ENCODE measurements around the gene CELA2B. TPM values are rescaled to one million over a fixed set of nuclear protein-coding genes. Genes with fewer than 3 reads are reported as not detected.

The CELA2B gene
- total RNA-seq, 2 donors from 2014 or later = not detected

GRCh38 chr1:15525050-15526020 lies 49.4 kb downstream of the CELA2B start:
- H3K4me1 Mint-ChIP-seq = peaks cover 30% of the 10 kb centered on the region
- WGBS, 2 experiments (ENCODE audit: insufficient coverage in 1 of 2, insufficient read length in 1 of 2) = 0 to 2% methylated on average over 13 to 40 of the region's 40 CpGs
- no peaks in the 10 kb centered on the region for H3K27me3 Mint-ChIP-seq (ENCODE audit: insufficient read depth)
- Histone ChIP-seq H3K9ac (ENCODE audit: extremely low read depth, low read length, poor library complexity, severe bottlenecking) (peak overlapping the region; percentile 38), H3K4me1 (ENCODE audit: control insufficient read depth, insufficient read depth, low read length) (no peaks in the 10 kb centered on the region), H3K36me3 (ENCODE audit: control insufficient read depth, insufficient read depth, low read length) (peaks cover 12% of the 10 kb centered on the region), H3K27me3 (ENCODE audit: control insufficient read depth, insufficient read depth, low read length, poor library complexity, severe bottlenecking) (no peaks in the 10 kb centered on the region), H3K4me3 (ENCODE audit: low read length) (peak overlapping the region; percentile 79), H3K9me3 (ENCODE audit: control insufficient read depth, low read length) (no peaks in the 10 kb centered on the region), H3K27ac (ENCODE audit: low read depth, low read length) (no peak overlapping the region)
- peak overlapping the region; percentile 82 for H3K4me3 Mint-ChIP-seq
- peaks cover 7% of the 10 kb centered on the region for H3K36me3 Mint-ChIP-seq (ENCODE audit: low read depth)
- no peaks in the 10 kb centered on the region for H3K9me3 Mint-ChIP-seq
- no peak for TF ChIP-seq CTCF (conservative IDR thresholded peaks at IDR 0.05)
- peak overlapping the region; percentile 100 for H3K27ac Mint-ChIP-seq
- DNase-seq = peak; percentile 66

GRCh38 chr1:15526021-15526489 lies 50.2 kb downstream of the CELA2B start:
- peak overlapping the region; percentile 38 for H3K9ac ChIP-seq (ENCODE audit: extremely low read depth, low read length, poor library complexity, severe bottlenecking)
- Mint-ChIP-seq H3K4me3 (peak overlapping the region; percentile 82), H3K4me1 (peaks cover 30% of the 10 kb centered on the region), H3K27me3 (ENCODE audit: insufficient read depth) (no peaks in the 10 kb centered on the region), H3K27ac (peak overlapping the region; percentile 100), H3K36me3 (ENCODE audit: low read depth) (peaks cover 14% of the 10 kb centered on the region), H3K9me3 (no peaks in the 10 kb centered on the region)
- peak overlapping the region; percentile 42 for H3K27ac ChIP-seq (ENCODE audit: low read depth, low read length)
- no peaks in the 10 kb centered on the region for H3K9me3 ChIP-seq (ENCODE audit: control insufficient read depth, low read length)
- H3K27me3 ChIP-seq (ENCODE audit: control insufficient read depth, insufficient read depth, low read length, poor library complexity, severe bottlenecking) = no peaks in the 10 kb centered on the region
- no peak for DNase-seq
- peaks cover 18% of the 10 kb centered on the region for H3K36me3 ChIP-seq (ENCODE audit: control insufficient read depth, insufficient read depth, low read length)
- WGBS, 2 experiments (ENCODE audit: insufficient coverage in 1 of 2, insufficient read length in 1 of 2) = 0 to 6% methylated on average over 1 to 9 of the region's 9 CpGs
- TF ChIP-seq CTCF (conservative IDR thresholded peaks at IDR 0.05) = no peak
- peak overlapping the region; percentile 79 for H3K4me3 ChIP-seq (ENCODE audit: low read length)
- H3K4me1 ChIP-seq (ENCODE audit: control insufficient read depth, insufficient read depth, low read length) = no peaks in the 10 kb centered on the region

GRCh38 chr1:15526490-15527339 lies 50.8 kb downstream of the CELA2B start, which contains the start of gene DNAJC16:
DNAJC16 (plus strand) TSS chr1:15526848; CDS start chr1:15529106, 2,258 bp downstream.
- Histone ChIP-seq H3K27me3 (ENCODE audit: control insufficient read depth, insufficient read depth, low read length, poor library complexity, severe bottlenecking) (no peaks in the 10 kb centered on the region), H3K9ac (ENCODE audit: extremely low read depth, low read length, poor library complexity, severe bottlenecking) (peak within 1 kb of the TSS; percentile 85), H3K9me3 (ENCODE audit: control insufficient read depth, low read length) (no peaks in the 10 kb centered on the region), H3K4me3 (ENCODE audit: low read length) (peak within 1 kb of the TSS; percentile 93), H3K27ac (ENCODE audit: low read depth, low read length) (peak within 1 kb of the TSS; percentile 91), H3K4me1 (ENCODE audit: control insufficient read depth, insufficient read depth, low read length) (no peaks in the 10 kb centered on the region), H3K36me3 (ENCODE audit: control insufficient read depth, insufficient read depth, low read length) (peaks cover 24% of the 10 kb centered on the region)
- peak within 1 kb of the TSS; percentile 82 for H3K4me3 Mint-ChIP-seq
- TF ChIP-seq CTCF (conservative IDR thresholded peaks at IDR 0.05) = peak; percentile 33
- DNase-seq = peak; percentile 100
- no peaks in the 10 kb centered on the region for H3K27me3 Mint-ChIP-seq (ENCODE audit: insufficient read depth)
- peak within 1 kb of the TSS; percentile 100 for H3K27ac Mint-ChIP-seq
- WGBS, 2 experiments (ENCODE audit: insufficient coverage in 1 of 2, insufficient read length in 1 of 2) = 0 to 1% methylated on average over 34 to 65 of the region's 65 CpGs
- H3K36me3 Mint-ChIP-seq (ENCODE audit: low read depth) = peaks cover 15% of the 10 kb centered on the region
- no peaks in the 10 kb centered on the region for H3K9me3 Mint-ChIP-seq
- peaks cover 25% of the 10 kb centered on the region for H3K4me1 Mint-ChIP-seq

Measured in endodermal cell (in vitro differentiated cells).